CMK (cell line): Measurements from ENCODE around the gene GRIK2.
"Not testable (repeated sequence)": the region's sequence is repeated elsewhere in the genome, so short reads cannot be mapped to it uniquely, and the experiment has no call there.

Experiments
- DNase-seq: peaks from one replicate; pipeline ENCODE4 v3.0.0-alpha.2; 2010; ENCODE audit warnings: low read depth

The GRIK2 gene

DNA sequence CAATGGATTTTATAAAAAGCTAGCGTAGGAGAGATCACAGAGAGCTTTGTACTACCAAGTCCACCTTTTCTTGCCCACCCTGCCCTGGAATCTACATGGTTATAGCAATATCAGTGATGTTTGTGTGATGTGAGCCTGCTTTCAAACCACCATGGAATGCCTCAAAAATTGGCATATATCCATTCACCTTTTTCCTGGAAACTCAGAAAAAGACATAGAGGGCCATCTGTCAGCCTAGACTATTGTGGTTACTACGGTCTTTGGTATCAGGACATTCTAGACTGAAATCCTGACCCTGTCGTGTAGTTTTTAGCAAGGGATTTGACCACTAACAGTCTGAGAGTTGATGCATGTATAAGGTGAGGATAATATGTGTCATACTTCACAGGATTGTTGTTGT lies 239.6 kb downstream of the GRIK2 start:
- no peak for DNase-seq

DNA sequence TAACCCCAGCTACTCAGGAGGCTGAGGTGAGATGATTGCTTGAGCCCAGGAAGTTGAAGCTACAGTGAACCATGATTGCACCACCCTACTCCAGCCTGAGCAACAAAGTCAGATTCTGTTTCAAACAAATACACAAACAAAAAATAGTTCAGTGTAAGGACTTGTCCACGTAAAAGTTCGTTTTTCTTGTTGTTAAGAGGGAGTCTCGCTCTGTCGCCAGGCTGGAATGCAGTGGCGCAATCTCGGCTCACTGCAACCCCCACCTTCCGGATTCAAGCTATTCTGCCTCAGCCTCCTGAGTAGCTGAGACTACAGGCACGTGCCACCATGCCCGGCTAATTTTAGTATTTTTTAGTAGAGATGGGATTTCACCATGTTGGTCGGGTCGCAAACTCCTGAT lies 245.4 kb downstream of the GRIK2 start:
- DNase-seq = not testable (repeated sequence)

DNA sequence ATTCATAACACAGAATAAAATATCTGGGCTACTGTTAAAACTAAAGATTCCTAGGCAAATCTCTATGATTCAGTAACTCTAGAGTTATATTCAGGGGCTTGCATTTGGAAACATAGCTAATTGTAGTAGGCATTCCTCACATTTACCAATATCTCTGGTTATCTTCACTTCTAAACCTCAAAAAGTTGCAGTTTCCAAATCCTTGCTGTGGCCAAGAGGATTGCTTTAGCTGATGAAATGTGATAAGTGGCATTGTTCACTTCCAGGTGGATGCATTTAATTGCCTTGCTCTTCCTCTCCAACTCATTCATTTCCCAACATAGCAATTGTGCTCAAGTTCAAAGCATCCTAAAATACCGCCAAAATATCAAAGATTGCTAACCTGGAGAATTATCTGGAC lies 246.6 kb downstream of the GRIK2 start:
- DNase-seq = no peak

DNA sequence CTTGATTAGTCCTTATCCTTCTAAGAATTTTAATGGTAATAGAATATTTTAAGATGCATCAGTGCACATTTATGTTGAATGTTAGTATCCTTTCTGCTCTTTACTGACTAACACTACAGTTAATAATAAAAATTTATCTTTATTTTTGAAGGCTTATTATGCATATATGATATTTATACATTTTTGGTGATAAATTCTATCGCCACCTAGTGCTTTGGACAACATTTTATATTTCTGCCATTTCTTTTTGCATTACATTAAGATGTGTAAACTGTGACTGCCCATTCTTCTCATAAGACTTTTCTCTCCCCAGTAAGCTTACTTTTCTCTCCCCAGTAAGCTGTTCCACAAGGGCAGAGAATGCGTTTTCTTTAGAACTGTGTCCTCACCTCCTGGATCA lies 252.3 kb downstream of the GRIK2 start:
- DNase-seq = no peak

DNA sequence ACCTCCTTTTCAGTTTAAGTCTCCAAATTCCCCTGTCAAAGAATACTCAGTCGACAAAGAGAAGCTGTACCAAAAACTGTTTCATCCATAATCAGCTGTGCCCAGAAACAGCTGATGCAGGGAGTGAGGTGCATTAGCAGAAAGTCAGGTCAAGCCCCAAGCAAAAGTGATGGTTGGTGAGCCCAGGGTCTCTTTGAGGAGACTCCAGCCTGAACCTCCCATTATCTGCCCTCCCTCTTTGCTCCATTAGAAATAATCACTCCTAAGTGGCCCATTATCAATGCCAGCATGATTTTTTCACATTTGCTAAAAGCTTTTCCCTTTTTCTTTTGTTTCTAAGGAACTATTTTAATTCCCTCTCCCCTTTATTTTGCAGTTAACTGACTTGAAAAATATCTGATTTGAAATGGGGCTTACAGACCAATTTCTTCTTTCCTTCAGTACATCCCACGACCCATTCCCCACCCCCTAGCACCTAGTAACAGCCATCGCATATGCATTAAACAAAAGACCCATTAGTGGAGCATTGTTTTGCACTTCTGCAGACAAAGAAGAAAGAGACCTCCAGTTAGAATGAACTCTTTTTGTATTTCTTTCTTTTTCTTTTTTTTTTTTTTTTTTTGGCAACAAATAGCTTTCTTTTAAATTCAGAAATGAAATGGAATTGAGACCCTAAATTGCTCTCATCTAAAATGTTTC lies 257.0 kb downstream of the GRIK2 start:
- DNase-seq = no peak

DNA sequence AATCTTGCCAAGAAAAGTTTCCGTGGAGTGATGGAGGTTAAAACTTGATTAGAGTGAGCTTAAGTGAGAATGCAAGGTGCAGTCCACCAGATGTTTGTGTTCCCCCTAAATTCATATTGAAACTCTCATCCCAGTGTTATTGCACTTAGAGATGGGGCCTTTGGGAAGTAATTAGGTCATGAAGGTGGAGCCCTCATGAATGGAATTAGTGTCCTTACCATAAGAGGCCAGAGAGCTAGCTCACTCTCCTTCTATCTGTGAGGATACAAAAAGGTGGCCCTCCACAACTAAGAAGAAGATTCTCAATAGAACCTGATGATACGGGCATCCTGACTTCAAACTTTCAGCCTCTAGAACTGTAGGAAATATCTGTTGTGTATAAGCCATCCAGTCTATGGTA lies 258.6 kb downstream of the GRIK2 start:
- DNase-seq = no peak

DNA sequence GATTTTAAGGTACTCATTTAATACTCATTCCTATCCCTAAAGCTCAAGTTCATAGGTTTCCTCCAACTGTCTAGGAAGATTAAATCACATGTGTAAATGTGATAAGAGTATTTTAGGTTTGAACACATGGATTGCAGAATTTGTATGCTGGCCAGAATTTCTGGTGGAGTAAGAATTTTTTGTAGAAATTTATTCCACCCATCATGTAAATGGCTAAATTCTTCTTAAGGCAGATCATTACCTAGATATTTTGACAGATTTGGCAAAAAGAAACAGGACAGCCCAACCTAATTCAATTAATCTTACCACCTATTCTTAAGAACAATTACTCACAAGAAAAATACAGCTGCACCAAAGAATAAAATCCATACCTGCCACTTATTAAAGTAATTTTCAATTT lies 261.6 kb downstream of the GRIK2 start:
- no peak for DNase-seq

DNA sequence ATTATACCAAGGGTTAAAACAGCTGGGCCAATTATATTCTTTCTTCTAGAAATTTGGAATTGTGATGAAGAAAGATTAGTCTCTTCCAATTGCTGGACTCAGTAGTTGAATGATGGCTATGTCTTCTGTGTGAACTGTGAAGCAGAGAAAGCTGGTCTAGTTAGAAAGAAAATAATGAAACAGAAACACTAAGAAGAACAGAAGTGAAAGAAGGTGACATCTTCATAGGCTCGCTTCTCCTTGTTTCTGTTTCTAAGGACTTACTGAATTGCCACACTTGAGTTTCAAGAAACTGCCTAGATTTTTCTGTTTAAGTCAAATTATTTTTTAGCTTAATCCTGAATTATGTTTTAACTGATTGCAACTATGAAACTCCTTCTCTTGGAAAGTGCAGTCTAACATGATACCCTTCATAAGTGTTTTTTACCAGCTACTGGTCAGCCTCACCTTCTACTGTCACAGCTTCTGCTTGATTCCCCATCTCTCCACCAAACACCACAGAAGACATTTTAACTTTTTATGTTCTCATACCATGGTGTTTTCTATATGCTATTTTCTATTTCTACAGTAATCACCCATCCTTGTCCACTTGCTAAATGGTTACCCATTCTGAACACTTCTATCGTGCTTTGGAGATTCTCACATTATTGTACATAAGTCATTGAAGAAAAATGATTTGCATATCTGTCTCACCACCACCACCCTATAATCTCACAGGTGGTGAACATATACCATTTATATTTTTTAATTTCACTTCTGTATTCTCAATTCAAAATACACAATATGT lies 268.8 kb downstream of the GRIK2 start:
- no peak for DNase-seq

DNA sequence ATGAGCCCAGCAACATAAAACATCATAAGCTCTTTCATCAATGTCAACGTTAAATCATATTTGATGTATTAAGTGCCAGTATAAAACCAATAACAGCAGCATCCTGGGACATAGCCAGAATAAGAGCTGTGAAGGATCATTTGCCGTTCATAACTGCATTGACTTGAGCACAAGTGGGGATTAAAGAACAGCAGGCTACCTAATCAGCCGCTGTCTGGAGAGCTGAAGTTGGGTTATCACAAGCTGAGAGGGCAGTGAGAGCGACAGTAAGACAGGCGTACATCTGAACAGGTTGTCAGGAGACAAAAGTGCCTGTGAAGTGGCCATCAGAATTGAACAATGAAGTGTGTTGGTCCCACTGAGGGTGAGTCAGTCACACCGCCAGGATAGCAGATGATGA lies 269.6 kb downstream of the GRIK2 start:
- DNase-seq = no peak

DNA sequence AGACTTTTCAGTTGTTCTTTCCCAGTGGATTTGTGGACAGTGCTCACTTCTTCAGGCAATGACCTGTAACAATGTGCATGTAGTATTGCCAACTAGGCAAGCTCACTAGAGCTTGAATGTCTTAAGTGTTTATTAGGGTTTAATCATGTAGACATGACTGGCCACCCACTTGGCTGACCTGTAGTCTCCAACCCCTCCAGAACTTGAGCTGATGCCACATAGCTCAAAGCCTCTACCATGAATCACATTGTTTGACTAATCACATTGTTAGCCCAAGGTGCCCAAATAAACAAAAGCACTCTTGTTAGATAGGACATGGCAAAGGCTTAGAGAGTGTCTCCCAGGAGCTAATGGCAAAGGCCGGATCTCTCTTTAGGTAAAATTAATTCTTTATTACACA lies 272.7 kb downstream of the GRIK2 start:
- no peak for DNase-seq

DNA sequence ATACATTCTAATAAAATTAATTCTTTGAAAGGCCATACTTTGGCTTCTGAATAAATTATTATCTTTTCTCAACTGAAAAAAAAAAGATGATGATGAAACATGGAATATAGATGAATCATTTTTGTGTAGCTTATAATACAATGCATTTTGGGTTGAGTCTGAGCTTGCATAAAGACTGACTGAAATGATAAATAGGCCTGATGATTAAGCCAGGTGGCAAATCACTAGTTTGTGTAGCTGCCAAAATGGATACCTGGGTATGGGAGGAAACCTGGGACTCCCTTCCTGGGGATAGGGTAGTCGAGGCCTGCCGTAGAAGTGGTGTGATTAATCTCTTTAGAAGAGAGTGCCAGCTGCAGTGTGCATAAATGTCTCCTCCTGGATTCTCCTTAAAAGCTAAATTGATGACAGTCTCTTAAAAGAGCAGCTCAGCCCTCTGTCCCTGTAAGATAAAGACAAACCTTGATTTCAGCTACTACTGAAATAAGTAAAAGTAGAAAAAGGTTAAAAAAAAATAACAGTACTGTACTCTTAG lies 275.1 kb downstream of the GRIK2 start:
- DNase-seq = no peak

DNA sequence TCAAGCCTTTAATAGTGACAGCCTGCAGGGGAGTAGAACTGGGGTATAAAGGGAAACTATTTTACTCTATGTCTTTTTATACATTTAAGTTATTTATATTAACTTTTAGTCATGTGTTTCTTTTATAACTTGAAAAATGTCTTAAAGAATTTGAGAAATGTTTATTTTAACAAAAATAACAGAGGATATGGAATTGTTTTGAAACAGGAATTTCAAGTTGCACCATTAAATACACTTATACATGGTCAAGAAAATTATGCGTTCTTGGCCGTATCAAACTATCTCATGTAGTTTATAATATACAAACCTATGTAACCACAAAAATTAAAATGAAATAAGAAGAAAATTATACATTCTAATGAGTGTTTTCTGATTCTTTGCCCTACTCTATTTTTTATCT lies 282.7 kb downstream of the GRIK2 start:
- DNase-seq = no peak

DNA sequence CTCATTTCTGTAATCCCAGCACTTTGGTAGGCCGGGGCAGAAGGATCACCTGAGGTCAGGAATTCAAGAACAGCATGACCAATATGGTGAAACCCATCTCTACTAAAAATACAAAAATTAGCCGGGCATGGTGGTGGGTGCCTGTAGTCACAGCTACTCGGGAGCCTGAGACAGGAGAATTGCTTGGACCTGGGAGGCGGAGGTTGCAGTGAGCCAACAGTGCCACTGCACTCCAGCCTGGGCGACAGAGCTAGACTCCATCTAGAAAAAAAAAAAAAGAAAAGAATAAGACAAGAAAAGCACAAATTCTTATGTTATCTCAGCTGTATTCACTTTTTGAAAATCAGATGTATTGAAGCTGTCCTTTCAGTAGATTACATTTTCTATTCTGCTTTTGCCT lies 289.4 kb downstream of the GRIK2 start:
- DNase-seq = no peak

DNA sequence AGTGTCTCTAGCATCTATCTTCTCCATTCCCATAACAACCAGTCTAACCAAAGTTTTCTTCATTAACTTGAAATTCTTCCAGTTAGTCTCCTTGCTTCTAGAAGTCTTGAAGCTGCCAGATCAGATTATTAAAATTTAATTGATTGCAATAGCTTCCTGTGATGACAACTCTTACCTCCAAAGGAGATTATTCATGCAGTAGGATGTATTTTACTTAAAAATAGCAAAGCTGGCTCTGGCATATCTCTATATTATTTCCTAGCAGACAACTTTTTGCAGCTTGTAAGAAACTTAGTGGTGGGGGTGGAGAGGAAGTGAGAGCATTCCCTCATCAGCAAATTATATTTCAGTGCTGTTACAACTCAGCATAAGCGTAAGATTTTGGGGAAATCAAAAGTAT lies 290.4 kb downstream of the GRIK2 start:
- no peak for DNase-seq

DNA sequence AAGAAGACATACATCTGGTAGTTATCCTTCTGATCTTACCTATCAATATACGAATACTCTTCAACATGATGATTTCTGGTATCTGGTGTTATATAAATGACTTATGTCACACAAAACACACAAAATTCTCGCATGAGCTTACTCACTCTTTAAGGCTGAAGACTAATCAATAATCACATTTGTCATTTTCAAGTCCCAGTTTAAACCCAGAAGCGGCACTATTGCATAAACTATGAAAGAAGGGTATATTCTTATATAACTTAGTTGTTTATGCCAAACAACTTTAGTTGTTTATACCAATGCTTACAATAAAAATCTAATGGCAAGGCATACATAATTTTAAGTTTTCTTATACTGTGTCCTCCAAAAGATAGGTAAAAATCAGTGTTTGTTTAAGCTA lies 293.1 kb downstream of the GRIK2 start:
- DNase-seq = no peak

DNA sequence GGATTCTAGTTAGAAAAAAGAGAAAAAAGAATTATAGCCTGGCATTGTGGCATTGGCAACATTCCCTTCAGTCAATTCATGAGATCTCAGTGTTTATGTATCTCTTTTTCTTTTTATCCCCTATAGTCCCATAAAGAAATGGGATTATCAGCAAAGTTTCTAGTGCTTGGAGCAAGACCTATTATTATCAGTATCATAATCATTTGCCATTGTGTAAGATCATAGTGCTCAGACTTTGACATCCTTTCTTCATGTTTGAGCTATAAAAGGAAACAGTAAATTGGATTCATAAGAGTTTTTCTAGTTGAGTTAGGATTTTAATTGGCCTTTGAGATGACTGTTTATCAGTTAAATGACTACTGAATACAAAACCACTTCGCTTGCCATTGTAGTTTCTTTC lies 295.6 kb downstream of the GRIK2 start:
- DNase-seq = no peak

DNA sequence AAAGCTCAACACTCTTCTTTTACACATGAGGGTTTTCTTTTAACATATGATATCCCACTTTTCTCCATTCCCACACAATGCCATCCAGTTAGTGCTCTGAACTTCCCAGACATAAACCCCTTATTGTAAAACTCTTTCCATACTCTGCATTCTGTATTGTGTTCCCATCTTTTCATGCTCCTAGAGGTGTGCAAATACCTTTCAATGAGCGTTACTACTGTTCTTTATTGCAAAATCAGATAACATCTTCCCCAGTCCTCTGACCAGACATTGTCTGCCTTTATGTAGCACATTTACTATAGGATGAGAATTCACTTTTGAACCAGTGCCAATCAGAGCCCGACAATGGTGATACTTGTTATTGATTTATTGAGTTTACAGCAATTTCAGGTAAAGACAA lies 296.2 kb downstream of the GRIK2 start:
- no peak for DNase-seq

DNA sequence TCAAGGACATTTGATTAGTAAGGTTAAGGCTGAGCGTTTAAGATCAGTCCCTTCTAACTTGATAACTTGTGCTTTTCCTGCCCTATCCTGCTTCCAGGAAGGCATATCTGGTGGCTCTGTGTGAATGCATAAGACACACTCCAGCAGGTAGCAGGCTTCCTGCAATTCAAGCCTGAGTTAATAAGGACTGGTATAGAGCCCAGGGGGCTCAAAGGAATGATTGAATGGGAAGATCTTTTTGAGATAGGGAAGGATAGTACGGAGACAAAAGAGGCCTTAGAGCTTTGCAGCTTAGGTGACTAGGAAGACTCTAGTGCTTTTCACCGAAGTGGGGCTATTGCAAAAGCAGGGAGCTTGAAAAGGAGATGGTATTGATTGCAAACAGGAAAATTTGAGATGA lies 307.1 kb downstream of the GRIK2 start:
- no peak for DNase-seq

DNA sequence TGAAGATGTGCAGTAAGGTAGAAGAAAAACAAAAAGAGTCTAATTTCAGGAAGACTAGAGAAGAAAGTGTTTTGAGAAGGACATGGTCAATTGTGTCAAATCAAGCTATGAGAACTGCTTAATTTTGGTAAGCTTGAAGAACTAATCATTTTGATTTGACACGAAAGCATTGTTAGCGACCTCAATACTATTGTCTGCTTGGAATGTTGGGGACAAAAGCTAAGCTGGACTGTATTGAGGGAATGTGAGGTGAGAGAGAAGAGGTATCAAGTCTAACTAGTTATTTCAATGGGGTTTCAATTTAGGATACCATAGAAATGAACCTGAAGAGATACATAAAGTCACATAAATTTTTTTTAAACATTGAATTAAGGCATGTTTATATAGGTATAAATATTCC lies 309.8 kb downstream of the GRIK2 start:
- DNase-seq = no peak

DNA sequence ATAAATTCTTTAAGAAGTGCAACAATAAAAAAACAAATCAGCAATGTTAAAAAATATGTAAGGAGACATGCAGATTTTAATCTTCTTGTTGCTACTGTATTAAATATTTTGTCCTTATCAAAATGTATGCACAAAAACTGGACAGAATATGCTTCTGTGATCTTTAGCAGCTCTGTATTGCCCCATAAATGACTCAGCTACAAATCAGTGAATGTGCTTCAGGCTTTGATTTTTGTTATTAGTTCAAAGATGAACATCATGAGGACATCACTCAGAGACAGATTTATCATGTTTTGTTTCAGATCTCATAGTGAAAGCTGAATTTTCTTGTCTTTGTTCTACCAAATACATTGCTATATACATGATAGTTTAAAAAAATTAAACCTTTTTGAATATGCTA lies 312.4 kb downstream of the GRIK2 start:
- no peak for DNase-seq

DNA sequence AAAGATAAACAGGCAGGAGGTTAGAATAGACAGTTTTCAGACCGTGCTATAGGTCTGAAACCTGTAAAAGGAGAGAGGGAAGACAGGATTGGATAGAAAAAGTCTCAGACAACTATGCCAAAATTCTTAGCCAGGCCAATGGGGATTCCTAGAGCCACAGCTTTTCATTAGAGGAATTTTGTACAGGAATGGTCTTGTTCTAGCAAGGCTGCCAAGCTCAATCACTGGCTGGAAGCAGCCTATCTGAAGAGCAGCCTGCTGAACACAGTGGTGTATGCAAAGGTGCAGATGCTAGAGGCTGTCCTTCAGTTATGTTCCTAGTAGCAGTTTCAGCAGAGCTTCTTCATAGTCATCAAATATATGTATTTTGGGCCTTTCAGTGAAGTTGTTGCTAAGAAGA lies 313.1 kb downstream of the GRIK2 start:
- no peak for DNase-seq

DNA sequence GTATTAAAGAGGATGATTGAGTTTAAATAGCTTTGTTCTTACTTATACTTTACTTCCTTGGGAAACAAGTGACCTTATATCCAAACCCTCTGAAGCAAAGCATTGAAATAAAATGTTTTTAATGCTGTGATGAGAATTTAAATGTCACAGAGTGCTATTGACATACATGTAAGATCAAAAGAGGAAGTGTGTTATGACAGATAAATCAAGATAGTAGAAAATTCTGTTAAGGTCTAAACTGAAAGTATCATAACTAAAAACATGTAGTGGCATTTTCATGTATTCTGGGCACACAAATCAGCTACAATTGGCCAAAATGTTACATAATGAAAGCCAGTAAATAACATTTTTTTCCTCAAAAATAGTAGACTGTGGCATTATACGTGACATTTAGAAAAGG lies 318.0 kb downstream of the GRIK2 start:
- no peak for DNase-seq

DNA sequence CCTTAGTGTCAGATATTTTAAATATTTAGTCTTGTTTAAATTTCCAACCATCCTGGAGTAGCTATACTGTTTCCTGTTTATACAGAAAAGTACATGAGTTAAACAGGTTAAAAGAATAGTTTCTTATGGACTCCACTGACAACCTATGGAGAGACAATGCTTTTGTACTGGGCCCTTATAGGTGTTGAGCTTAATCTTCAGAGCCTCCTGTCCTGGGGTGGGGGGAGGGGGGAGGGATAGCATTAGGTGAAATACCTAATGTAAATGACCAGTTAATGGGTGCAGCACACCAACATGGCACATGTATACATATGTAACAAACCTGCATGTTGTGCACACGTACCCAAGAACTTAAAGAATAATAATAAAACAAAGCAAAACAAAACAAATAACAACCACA lies 322.9 kb downstream of the GRIK2 start:
- DNase-seq = no peak

DNA sequence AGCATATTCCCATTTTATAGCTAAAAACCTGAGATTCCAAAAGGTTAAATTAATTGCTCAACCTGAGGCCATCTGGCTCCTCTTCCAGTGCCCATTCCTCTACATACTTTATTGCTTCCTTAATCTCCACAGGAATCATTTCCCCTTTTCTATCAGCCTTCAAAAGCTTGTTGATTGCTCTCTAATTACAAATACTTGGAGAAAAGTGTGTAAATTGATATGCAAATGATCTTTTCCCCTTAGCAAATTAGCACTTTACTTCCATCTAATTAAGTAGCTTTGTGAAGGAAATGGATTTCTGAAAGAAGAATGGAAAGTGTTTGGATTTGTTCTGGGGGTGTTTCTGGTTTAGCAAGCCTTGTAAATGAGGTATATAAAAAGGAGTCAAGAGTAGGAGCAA lies 323.3 kb downstream of the GRIK2 start:
- DNase-seq = no peak
